ENCODE measurements around the gene LRMDA.

LRMDA gene

DNA sequence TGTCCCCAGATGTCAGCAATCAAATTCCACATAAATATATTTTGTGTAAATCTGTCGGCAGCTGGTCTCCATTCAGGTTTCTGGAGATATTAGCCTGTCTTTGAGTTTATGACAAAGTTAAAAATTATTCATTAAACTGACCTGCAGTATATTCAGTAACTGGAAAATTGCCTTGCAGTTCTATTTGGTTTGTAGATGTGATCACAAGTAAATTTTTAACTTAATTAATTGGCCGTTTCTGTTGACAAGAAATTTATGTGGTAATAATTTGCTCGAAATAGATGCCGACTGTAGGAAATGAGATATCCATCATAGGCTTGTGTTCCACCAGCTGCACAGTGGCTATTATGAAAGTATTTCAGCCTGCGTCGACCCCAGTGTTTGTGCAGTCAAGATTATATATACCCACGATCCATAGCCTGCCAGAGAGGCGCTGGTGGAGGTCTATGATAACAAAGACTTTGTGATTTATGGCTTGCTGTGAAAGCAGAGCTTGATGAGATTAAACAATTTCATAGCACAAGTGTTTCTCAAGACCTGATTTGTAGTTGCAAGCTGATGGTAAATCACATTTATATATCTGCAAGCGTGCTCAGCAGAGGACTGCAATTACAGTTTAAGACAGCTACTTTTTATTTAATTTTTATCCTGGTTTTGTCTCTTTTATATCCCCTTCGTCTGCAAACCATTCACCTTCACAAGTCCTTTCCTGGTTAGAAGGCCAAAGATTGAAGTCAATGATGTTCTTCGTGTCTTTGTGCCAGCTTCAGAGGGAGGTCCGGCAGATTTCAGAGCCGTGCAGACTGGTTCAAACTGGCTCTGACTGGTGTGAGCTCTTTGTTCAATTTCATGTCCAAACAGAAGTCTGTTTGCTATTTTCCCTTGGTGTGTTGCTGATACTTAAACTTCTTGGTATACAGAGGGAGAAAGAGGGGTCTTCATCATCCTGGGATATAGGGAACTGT lies 850.9 kb downstream of the LRMDA start:
- no peak for FAIRE-seq
- DNase-seq (ENCODE audit: low spot score), result no peak

GRCh38 chr10:76284351-76284750 lies 852.9 kb downstream of the LRMDA start:
- FAIRE-seq, result no peak
- DNase-seq (ENCODE audit: low spot score), result no peak

GRCh38 chr10:76285012-76285411 lies 853.6 kb downstream of the LRMDA start:
- DNase-seq (ENCODE audit: low spot score), result peak; percentile 66
- no peak for FAIRE-seq

GRCh38 chr10:76285515-76285914 lies 854.1 kb downstream of the LRMDA start:
- DNase-seq (ENCODE audit: low spot score) (no peak), FAIRE-seq (no peak)

GRCh38 chr10:76286536-76286935 lies 855.1 kb downstream of the LRMDA start:
- FAIRE-seq (no peak), DNase-seq (ENCODE audit: low spot score) (no peak)

DNA sequence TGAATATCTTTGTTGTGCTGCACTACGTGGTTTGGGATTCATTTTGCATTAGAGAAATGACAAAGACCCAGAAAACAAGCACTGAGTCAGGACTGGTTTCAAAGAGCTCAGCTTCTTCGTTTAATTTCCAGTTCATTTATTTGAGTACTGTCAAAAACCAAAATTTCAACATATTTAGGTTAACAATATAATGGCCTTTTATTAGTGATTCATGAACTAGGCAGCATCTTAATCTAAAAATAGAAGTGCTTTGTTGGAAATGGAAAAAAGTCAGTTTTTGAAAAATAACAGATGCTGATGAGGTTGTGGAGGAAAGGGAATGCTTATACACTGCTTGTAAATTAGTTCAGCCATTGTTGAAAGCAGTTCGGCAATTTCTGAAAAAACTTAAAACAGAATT lies 856.4 kb downstream of the LRMDA start:
- DNase-seq (ENCODE audit: low spot score) (no peak), FAIRE-seq (no peak)

DNA sequence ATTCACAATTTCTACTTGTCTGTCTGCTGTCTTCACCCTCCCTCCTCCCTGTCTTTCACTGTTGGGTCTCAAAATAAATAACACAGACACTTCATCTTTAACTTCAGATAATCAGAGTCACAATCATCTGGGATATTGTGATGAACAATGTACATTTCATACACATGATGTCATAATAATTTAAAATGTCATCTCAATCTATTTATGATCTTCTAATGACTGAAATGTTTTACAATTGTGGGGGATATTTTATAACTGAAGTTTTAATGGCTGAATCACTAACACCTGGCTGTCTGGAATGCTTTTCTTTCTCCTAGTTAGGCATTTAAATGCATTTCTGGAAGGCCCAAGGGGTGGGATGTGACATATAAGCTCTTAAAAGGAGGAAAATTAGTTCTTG lies 859.8 kb downstream of the LRMDA start:
- no peak for FAIRE-seq
- DNase-seq (ENCODE audit: low spot score), result peak; percentile 37

DNA sequence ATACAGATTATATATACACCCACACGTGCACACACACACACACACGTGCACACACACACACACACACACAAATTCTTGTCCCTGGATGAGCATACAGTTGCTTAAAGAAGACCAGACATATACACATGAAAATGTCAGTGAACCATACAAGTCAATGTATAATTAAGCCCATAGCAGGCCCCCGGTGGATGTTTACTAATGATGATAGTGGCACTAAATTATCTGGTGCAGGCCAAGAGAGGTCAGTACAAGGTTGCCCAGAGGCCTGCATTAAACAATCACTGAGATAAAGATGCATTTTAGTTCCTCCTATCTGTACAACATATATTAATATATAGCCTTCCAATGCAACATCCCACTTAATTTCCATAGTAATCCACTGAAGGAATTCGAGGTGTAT lies 860.5 kb downstream of the LRMDA start:
- FAIRE-seq (no peak), DNase-seq (ENCODE audit: low spot score) (no peak)

GRCh38 chr10:76296957-76297356 lies 865.5 kb downstream of the LRMDA start:
- DNase-seq (ENCODE audit: low spot score), result no peak
- FAIRE-seq, result no peak

DNA sequence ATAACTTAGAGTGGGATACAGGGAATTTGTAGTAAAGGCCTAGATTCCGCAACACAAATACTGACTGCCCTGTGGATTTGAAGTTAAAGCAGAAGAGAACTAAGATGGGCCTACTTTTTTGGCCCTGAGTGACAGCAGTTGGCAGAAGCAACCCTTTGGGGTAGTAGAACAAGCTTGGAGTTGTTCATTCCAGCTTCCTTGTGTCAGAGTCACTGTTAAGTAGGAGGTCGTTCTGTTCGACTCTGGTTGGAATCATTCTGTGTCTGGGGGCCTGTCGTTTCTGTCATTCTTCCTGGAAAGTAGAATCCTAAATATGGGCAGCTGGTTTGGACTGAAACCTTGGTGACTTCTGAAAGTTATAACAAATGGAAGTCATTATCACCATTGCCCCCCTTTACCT lies 865.9 kb downstream of the LRMDA start:
- FAIRE-seq, result no peak
- no peak for DNase-seq (ENCODE audit: low spot score)

DNA sequence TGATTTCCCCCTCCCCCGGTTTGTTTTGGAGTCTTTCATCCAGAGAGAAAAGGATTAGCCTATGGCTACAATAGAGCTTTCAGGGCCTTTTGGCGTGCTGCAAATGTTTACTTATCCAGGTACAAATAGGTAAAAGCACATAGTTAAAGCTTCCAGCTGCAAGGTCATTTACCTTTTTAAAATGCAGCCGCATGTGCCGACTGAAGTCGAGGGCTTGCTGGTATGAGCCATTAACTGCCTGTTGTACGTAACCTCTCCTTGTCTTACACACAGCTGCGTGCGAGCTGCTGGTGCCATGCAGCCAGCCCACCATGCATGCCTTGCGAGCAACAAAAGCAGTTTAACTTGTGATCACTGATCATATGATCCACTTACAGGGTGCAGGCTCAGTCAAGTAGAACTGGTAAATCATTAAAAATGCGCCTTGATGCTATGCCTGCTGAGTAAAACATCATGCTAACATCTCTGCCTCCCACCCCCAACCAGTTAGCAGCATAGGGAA lies 866.4 kb downstream of the LRMDA start:
- FAIRE-seq, result peak; percentile 72

GRCh38 chr10:76298329-76298728 lies 866.9 kb downstream of the LRMDA start:
- no peak for FAIRE-seq

More for the DNA sequence above, 866.4 kb downstream of the LRMDA start:
- no peak for DNase-seq (ENCODE audit: low spot score)

DNA sequence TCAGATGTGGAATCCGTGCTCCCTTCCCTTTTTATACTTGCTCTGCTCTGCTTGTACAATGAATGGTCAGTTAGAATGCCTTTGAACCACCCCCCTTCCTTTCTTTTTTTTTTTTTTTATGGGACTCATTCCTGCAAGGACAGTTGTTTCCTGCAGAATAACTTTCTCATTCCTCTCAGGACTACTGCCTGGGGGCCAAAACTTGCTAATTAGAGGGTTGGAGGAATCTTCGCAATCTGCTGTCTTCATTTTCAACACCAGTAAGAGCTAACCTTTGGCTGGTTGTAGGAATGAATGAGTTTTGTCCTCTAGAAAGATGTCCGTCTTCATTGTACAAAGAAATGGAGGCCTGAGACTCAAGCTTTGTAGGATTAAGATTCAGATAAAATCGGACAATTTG lies 868.1 kb downstream of the LRMDA start:
- no peak for DNase-seq (ENCODE audit: low spot score)
- FAIRE-seq, result no peak

More at GRCh38 chr10:76298329-76298728, 866.9 kb downstream of the LRMDA start:
- no peak for DNase-seq (ENCODE audit: low spot score)

GRCh38 chr10:76301211-76301610 lies 869.8 kb downstream of the LRMDA start:
- DNase-seq (ENCODE audit: low spot score) (no peak), FAIRE-seq (no peak)

- no peak for FAIRE-seq
- DNase-seq (ENCODE audit: low spot score), result peak; percentile 17
These were observed 870.5 kb downstream of the LRMDA start for GRCh38 chr10:76301950-76302349.

- no peak for FAIRE-seq
- no peak for DNase-seq (ENCODE audit: low spot score)
These were observed 871.1 kb downstream of the LRMDA start for GRCh38 chr10:76302481-76302880.

GRCh38 chr10:76302961-76303630 lies 871.7 kb downstream of the LRMDA start:
- no peak for FAIRE-seq

GRCh38 chr10:76303682-76304316 lies 872.4 kb downstream of the LRMDA start:
- DNase-seq (ENCODE audit: low spot score) (peak; percentile 70), FAIRE-seq (peak; percentile 63)

More at GRCh38 chr10:76302961-76303630, 871.7 kb downstream of the LRMDA start:
- no peak for DNase-seq (ENCODE audit: low spot score)

- no peak for FAIRE-seq
These were observed 874.6 kb downstream of the LRMDA start for GRCh38 chr10:76305930-76306615.

DNA sequence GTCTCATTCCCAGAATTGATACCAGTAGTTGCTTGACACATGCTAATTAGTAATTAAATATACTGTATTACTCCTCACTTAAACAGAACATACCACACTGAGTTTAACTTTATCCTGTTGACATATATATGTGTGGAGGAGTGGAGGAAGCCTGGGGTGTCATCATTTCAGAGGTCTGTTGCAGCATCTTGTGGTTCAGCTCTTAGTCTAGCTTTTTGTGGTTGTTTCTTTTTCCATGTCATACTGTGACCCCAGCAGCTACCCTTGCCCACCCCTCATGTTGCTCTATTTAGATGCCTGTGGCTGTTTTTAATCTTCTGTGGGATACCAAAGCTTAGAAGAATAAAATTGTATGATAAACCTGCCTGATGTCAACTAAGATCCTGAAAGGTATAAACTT lies 875.4 kb downstream of the LRMDA start:
- DNase-seq (ENCODE audit: low spot score) (no peak), FAIRE-seq (no peak)

More at GRCh38 chr10:76305930-76306615, 874.6 kb downstream of the LRMDA start:
- no peak for DNase-seq (ENCODE audit: low spot score)

- DNase-seq (ENCODE audit: low spot score), result no peak
- FAIRE-seq, result no peak
These were observed 877.6 kb downstream of the LRMDA start for GRCh38 chr10:76309070-76309469.

Measured in urothelium cell line (cell line).